DND-41 (cell line): Measurements from ENCODE around the gene PTGER3.

Experiments used
- ATAC-seq: fragments of 200-7000 bp; cut with Tn5 transposase; 3 replicates; pipeline ENCODE4 v1.9.1; 2021; ENCODE audit warnings: low read depth; ENCODE audit not compliant: insufficient read depth
- DNase-seq: peaks from one replicate; pipeline ENCODE4 v3.0.0-alpha.2; 2020
- H2AFZ ChIP-seq: 2 replicates; pipeline ENCODE4 v1.6.0; 2012; ENCODE audit warnings: low read depth, low read length
- H3K27ac ChIP-seq: 2 replicates; pipeline ENCODE4 v1.5.1; 2012; ENCODE audit warnings: low read length, inconsistent platforms
- H3K27me3 ChIP-seq: fragments of 200-600 bp; sonication (generic); 2 replicates; pipeline ENCODE4 v1.6.0; 2012; ENCODE audit warnings: low read length, mild to moderate bottlenecking, inconsistent platforms; ENCODE audit not compliant: insufficient read depth, poor library complexity
- H3K36me3 ChIP-seq: 2 replicates; pipeline ENCODE4 v1.5.1; 2012; ENCODE audit warnings: low read length, inconsistent platforms; ENCODE audit not compliant: insufficient read depth
- H3K4me1 ChIP-seq: 2 replicates; pipeline ENCODE4 v1.5.1; 2012; ENCODE audit warnings: mild to moderate bottlenecking, low read length; ENCODE audit not compliant: insufficient read depth
- H3K4me2 ChIP-seq: 2 replicates; pipeline ENCODE4 v1.6.0; 2012; ENCODE audit warnings: mild to moderate bottlenecking, moderate library complexity, low read length, inconsistent platforms; ENCODE audit not compliant: insufficient read depth
- H3K4me3 ChIP-seq, 2 experiments: fragments of 200-600 bp in 1 of 2; shearing (Covaris generic) in 1 of 2; 2 replicates each; pipeline ENCODE4 v1.5.1; 2012 to 2016; ENCODE audit warnings: inconsistent platforms in 2 of 2, low read length in 2 of 2, mild to moderate bottlenecking in 2 of 2, low read depth in 1 of 2, moderate library complexity in 1 of 2
- H3K79me2 ChIP-seq: 2 replicates; pipeline ENCODE4 v1.6.0; 2012; ENCODE audit warnings: low read length, inconsistent platforms; ENCODE audit not compliant: insufficient read depth
- H3K9ac ChIP-seq: 2 replicates; pipeline ENCODE4 v1.6.0; 2012; ENCODE audit warnings: low read depth, mild to moderate bottlenecking, inconsistent platforms, low read length, moderate library complexity
- H3K9me3 ChIP-seq: 2 replicates; pipeline ENCODE4 v1.5.1; 2012; ENCODE audit warnings: low read length, moderate library complexity, mild to moderate bottlenecking, inconsistent platforms; ENCODE audit not compliant: insufficient read depth, severe bottlenecking
- H4K20me1 ChIP-seq: 2 replicates; pipeline ENCODE4 v1.6.0; 2012; ENCODE audit warnings: low read length; ENCODE audit not compliant: insufficient read depth
- EZH2 ChIP-seq: IDR thresholded peaks from 3 replicates; pipeline ENCODE4 v1.6.1; 2012; ENCODE audit warnings: borderline replicate concordance, low read depth, mild to moderate bottlenecking, moderate library complexity, low read length, inconsistent platforms; ENCODE audit not compliant: severe bottlenecking
- TF ChIP-seq, protein P1 (sequence below): IDR thresholded peaks from 2 replicates; pipeline ENCODE4 v1.5.1; 2012; ENCODE audit warnings: borderline replicate concordance, low read length, moderate library complexity, mild to moderate bottlenecking; ENCODE audit not compliant: poor library complexity, severe bottlenecking; ENCODE audit errors: extremely low read depth

The PTGER3 gene

DNA sequence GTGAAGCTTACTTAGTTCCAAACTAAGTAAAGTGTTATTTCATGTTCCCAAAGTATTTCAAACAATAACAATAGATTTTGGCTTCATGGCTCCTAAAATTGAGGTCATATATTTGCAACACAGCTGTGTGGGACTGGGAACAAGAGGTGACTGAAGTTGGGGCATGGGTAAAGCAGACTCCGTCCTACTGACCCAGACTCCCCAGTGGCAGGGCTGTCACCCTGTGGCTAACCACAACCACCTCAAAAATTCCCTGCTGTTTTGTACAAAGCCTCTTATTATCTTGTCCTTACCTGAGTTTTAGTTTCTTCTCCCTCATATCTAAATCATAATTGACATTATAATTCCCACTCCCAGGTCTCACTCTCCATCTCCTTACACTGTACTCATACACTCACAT is 117.6 kb downstream of the PTGER3 start:
- no peak overlapping the region for H2AFZ ChIP-seq
- no peak for DNase-seq
- no peaks in the 10 kb centered on the region for H3K79me2 ChIP-seq
- no peak overlapping the region for H3K9ac ChIP-seq
- peak; percentile 45; the same call in 1 of the 3 replicates for ATAC-seq
- H3K27ac ChIP-seq: no peak overlapping the region
- no peaks in the 10 kb centered on the region for H3K36me3 ChIP-seq
- peaks cover 5% of the 10 kb centered on the region for H3K4me1 ChIP-seq
- no peaks in the 10 kb centered on the region for H3K9me3 ChIP-seq
- H3K4me2 ChIP-seq: no peak overlapping the region
- H3K27me3 ChIP-seq: no peaks in the 10 kb centered on the region
- no peak for TF ChIP-seq EZH2
- TF ChIP-seq, protein P1, sequence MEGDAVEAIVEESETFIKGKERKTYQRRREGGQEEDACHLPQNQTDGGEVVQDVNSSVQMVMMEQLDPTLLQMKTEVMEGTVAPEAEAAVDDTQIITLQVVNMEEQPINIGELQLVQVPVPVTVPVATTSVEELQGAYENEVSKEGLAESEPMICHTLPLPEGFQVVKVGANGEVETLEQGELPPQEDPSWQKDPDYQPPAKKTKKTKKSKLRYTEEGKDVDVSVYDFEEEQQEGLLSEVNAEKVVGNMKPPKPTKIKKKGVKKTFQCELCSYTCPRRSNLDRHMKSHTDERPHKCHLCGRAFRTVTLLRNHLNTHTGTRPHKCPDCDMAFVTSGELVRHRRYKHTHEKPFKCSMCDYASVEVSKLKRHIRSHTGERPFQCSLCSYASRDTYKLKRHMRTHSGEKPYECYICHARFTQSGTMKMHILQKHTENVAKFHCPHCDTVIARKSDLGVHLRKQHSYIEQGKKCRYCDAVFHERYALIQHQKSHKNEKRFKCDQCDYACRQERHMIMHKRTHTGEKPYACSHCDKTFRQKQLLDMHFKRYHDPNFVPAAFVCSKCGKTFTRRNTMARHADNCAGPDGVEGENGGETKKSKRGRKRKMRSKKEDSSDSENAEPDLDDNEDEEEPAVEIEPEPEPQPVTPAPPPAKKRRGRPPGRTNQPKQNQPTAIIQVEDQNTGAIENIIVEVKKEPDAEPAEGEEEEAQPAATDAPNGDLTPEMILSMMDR: no peak
- H4K20me1 ChIP-seq: no peaks in the 10 kb centered on the region
- no peak overlapping the region for H3K4me3 ChIP-seq

DNA sequence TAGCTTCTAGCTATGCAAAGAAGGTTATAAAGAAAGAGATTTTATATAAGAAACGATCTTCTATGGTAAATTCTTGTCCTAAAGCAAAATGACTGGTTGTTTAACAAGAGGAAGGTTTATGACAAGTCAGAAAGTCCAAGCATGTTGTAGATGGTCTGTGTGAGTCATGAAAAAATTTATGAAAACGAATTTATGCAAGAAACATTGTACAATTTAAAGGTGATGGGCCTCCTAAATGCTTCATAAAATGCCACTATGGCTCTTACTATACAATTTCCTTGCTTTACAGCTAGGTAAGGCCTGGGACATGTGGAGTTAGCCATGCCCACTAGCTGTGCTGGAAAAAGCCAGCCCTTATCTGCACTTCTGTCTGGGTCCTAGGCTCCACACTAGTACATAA is 125.4 kb downstream of the PTGER3 start:
- no peak overlapping the region for H3K9ac ChIP-seq
- TF ChIP-seq, protein P1: no peak
- no peak for TF ChIP-seq EZH2
- peaks cover 34% of the 10 kb centered on the region for H3K9me3 ChIP-seq
- ATAC-seq (no peak), DNase-seq (no peak)
- H3K4me3 ChIP-seq: no peak overlapping the region
- H3K79me2 ChIP-seq: no peaks in the 10 kb centered on the region
- H3K36me3 ChIP-seq: no peaks in the 10 kb centered on the region
- H4K20me1 ChIP-seq: no peaks in the 10 kb centered on the region
- no peaks in the 10 kb centered on the region for H3K27me3 ChIP-seq
- H3K27ac ChIP-seq: no peak overlapping the region
- no peak overlapping the region for H3K4me2 ChIP-seq
- H2AFZ ChIP-seq: no peak overlapping the region
- H3K4me1 ChIP-seq: peaks cover 3% of the 10 kb centered on the region
